GM19324 (cell line): ENCODE data around the gene C14orf93.
"Not testable (repeated sequence)": the region's sequence is repeated elsewhere in the genome, so short reads cannot be mapped to it uniquely, and the experiment has no call there.

Experiments
- ATAC-seq: cut with Tn5 transposase; IDR thresholded peaks from one replicate; pipeline ENCODE4 v1.9.1; 2021; ENCODE audit warnings: mild to moderate bottlenecking, moderate library complexity; ENCODE audit not compliant: unreplicated experiment, low FRiP score

C14orf93 gene

DNA sequence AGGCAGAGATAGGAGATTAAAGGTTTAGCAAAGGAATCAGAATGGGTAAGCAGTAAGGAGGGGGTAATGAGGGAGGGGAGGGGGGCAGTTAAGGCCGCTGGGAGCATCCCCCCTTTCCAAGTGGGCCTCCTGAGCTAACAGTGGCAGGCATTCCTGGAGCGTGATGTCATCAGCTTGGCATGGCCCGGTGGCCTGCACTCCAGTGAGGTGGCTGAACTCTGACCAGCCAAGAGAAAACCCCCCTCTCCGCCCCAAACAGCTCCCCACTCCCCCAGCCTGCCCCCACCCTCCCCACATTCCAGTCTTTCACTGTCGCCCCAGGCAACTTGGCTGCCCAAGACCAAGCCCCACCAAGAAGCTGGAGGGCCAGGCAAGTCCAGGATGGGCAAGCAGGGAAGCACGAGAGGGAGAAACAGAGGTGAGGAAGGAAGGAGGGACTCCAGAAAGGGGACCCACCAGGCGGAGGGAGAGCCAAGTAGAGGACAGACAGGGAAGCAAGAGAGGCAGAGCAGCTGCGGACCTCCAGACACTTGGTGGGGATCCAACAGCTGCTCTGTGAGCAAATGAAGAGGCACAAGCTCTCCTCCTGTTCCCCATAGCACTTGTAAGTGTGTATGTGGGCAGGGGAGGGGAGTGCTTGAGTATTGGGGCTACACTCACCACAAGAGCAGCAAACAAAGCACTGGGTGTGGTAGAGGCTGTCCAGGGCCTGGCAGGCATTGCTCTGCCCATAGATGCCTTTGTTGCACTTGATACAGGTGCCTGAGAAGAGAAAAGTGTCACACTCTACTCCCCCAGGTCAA, 32.1 kb downstream of the C14orf93 start:
- ATAC-seq: no peak

GRCh38 chr14:22977434-22977683, 32.6 kb downstream of the C14orf93 start:
- no peak for ATAC-seq

DNA sequence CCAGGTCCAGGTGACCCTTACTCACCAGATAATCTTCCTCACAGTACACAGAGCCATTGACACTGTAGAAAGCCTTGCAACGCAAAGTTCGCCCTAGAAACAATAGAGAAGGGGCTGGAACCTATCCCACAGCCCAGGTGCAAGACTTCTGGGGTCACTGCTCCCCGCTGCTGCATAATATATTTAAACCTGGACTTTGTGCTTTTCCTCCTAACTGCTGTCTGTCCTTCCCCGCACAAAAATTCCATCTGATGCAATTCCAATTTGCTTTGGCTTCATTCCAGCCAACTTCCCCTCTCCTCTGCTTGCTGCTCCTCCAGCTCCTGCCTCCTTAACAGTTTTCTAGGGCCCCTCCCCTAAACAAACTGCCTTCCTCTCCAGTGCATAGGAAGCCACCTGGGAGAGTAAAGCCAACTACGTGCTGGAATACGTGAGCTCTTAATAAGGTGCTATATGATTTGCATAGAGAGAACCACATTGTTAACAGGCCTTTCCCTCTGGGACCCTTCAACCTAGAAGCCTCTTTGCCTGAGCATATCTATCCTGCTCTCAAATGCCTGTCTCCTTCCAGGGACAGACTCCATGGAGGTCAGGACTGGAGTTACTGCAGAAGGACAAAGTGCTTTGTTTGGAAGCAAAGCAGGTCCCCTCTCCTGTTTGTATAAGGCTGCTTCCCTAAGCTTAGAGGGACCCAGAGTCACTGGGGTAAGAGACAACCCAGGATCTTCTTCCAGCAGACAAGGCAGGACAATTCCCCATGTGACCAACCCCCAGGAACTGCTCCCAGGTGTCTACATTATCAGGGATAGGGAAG, 33.1 kb downstream of the C14orf93 start:
- no peak for ATAC-seq

GRCh38 chr14:22974530-22975313, 35.2 kb downstream of the C14orf93 start:
- no peak for ATAC-seq

DNA sequence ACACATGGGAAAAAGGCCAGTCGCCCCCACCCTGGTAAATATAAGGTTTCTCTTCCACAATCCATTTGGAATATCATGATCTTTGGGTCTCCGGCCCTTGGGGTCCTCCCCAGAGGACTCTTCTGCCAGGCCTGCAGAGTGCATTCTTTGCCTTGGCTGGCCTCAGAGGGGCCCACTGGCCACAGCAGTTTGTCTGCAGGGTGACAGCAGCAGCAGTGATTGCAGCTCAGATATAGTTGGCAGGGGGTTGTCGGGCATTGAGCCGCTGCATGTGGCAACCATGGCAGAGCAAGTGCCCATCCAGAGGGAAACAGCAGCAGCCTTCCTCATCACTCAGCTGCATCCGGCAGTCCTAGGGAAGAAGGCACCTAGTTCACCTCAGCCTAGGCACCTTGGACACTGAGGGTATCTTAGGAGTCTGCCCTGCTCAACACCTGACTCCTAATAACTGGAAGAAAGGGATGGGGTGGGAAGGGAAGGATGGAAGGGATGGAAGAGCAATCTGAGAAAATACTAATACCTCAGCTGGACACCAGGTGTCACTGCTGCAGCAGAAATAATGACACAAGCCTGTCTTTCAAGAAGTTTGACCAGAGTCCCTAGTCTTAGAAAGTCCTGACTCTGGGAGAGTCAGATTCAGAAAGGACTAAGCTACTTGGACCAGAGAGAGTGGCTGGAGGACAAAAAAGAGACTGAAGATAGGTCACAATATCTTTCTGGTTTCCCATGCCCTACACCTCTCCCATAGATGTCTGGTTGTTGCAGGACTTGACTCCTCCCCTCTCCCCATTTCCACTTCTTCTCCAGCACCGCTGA, 36.5 kb downstream of the C14orf93 start:
- no peak for ATAC-seq

- no peak for ATAC-seq
Measured at GRCh38 chr14:22972313-22972930, 37.5 kb downstream of the C14orf93 start.

- ATAC-seq: no peak
Measured at GRCh38 chr14:22971152-22971551, 38.8 kb downstream of the C14orf93 start.

DNA sequence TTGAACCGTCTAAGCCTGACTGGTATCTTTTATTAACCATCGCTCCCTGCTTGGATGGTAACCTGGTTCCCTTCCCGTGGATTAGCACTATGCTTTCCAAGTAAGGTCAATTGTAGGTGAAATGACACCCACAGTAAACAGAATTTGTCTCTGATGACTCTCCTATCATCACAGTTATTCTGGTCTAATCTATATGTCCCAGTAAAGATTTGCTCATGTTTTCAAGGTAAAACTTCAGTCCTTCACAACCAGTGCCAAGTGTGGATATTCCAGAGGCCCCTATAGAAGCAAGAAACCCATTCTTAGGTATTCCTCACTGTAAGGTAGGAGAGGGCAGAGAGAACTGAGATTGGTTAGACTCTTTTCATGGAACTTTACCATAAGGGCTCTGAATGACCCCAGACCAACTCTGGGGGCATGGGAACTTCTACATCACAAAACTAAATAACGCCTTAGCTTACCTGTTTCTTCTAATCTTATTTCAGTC, 43.1 kb downstream of the C14orf93 start:
- no peak for ATAC-seq

- not testable (repeated sequence) for ATAC-seq
Measured at GRCh38 chr14:22965916-22966782, 43.8 kb downstream of the C14orf93 start.

- ATAC-seq: no peak
Measured at GRCh38 chr14:22962061-22962676, 47.8 kb downstream of the C14orf93 start.

DNA sequence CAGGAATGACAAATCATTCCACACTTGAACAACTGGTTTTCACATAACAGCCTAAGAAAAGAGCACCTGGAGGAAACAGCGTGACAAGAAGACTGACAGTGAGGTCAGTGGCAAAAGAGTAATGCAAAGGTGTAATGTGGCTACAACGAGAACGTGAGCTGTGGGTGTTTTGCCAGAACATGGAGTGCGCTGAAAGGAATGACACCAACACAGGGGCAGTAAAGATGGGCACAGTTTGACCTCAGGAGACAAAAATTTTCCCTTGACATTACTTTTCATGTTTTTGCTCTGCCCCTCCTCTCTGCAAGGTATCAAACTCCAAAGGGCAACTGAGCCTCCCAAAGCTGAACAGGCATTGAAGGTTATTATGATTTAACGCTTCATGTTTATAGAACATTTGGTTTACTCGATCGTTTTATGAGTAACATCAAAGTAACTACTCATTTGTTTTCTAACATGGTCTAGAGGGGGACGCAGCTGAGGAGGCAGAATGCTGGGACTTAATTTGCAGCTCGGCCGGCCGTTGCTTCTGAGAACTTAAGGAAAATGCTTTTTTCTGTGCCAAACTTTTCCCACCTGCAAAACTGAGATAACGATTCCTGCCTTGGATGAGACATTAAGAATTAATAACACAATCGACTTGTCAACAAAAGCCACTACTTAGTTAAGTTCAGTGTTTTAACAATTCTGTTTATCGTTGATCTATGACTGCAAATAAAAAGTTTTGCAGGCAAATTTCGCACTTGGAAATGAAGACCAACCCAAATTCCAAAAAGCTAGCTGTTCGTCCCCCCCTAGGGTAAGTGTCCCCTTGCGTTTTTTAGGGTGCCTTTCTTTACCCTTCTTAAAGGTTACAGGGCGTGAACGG, 54.0 kb downstream of the C14orf93 start:
- peak; percentile 28 for ATAC-seq

DNA sequence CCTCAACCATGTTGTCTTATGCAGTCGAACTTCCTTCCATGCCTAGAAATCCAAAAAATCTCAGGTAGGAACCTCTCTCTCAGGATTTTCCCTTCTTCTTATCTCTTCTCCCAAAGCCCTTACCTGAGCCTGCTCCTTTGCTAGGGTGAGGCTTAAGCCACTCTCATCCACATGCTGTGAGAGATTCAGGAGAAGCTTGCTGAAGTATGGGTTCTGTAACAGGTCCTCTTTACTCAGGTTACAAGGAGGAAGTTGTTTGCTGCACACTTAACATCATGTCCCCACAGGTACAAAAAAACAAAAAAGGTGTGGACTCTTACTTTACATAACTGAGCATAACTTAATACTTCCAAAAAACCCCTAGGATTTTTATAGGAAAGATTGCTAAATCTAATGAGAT, 57.5 kb downstream of the C14orf93 start:
- ATAC-seq: no peak

- not testable (repeated sequence) for ATAC-seq
Measured at GRCh38 chr14:22951795-22952194, 58.1 kb downstream of the C14orf93 start.

- ATAC-seq: no peak
Measured at GRCh38 chr14:22945642-22946041, 64.3 kb downstream of the C14orf93 start.

DNA sequence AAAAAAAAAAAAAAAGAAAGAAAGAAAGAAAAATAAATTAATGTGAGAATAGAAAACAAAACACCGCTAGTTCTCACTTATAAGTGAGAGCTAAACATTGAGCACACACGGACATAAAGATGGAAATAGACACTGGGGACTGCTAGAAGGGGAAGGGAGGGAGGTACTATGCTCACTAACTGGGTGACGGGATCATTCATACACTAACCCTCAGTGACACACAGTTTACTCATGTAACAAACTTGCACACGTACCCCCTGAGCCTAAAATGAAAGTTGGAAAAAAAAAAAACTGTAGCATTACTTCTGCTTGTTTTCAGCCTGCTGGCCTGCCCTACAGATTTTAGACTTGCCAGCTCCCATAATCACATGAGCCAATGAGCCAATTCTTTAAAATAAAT, 70.3 kb downstream of the C14orf93 start:
- ATAC-seq: no peak
